H9 (cell line): ENCODE measurements around the gene JAML. TPM values are rescaled to one million over a fixed set of nuclear protein-coding genes. Genes with fewer than 3 reads are reported as not detected.
A peak's percentile ranks its signal among the peaks of the same experiment; 100 is the strongest.

Experiments
- DNase-seq: peaks from one replicate; pipeline ENCODE4 v3.0.0-alpha.2; 2017
- H2AFZ ChIP-seq: one replicate; pipeline ENCODE4 v1.6.1; 2013; ENCODE audit warnings: mild to moderate bottlenecking, low read length, control low read depth, moderate library complexity
- H2AK5ac ChIP-seq: 2 replicates; pipeline ENCODE4 v1.6.1; 2013; ENCODE audit warnings: low read length, control low read depth, mixed read lengths; ENCODE audit not compliant: insufficient read length
- H2BK120ac ChIP-seq: one replicate; pipeline ENCODE4 v1.6.1; 2013; ENCODE audit warnings: low read depth, mild to moderate bottlenecking, low read length, control low read depth, inconsistent platforms; ENCODE audit not compliant: poor library complexity, severe bottlenecking
- H2BK12ac ChIP-seq: 2 replicates; pipeline ENCODE4 v1.6.1; 2013; ENCODE audit warnings: low read length, control low read depth, mixed read lengths, low read depth; ENCODE audit not compliant: insufficient read length
- H2BK15ac ChIP-seq: 2 replicates; pipeline ENCODE4 v1.6.1; 2013; ENCODE audit warnings: low read depth, low read length, control low read depth
- H2BK20ac ChIP-seq: one replicate; pipeline ENCODE4 v1.6.1; 2013; ENCODE audit warnings: low read depth, mild to moderate bottlenecking, low read length, control low read depth, inconsistent platforms; ENCODE audit not compliant: poor library complexity, severe bottlenecking
- H2BK5ac ChIP-seq: 2 replicates; pipeline ENCODE4 v1.6.1; 2013; ENCODE audit warnings: low read length, control low read depth, mixed read lengths; ENCODE audit not compliant: insufficient read length
- H3K14ac ChIP-seq: 2 replicates; pipeline ENCODE4 v1.6.1; 2013; ENCODE audit warnings: low read length, control low read depth; ENCODE audit not compliant: insufficient read depth
- H3K18ac ChIP-seq: 2 replicates; pipeline ENCODE4 v1.6.1; 2013; ENCODE audit warnings: low read depth, mild to moderate bottlenecking, mixed read lengths, low read length, control low read depth; ENCODE audit not compliant: insufficient read length
- H3K23ac ChIP-seq: 2 replicates; pipeline ENCODE4 v1.6.1; 2013; ENCODE audit warnings: low read length, control low read depth, mixed read lengths, low read depth; ENCODE audit not compliant: insufficient read length
- H3K23me2 ChIP-seq: 2 replicates; pipeline ENCODE4 v1.6.1; 2013; ENCODE audit warnings: low read depth, mild to moderate bottlenecking, mixed read lengths, low read length, control low read depth; ENCODE audit not compliant: insufficient read length, poor library complexity, severe bottlenecking
- H3K27ac ChIP-seq: 2 replicates; pipeline ENCODE4 v1.5.1; 2013; ENCODE audit warnings: low read length, control low read depth, mixed read lengths, low read depth; ENCODE audit not compliant: insufficient read length
- H3K27me3 ChIP-seq: 2 replicates; pipeline ENCODE4 v1.6.1; 2013; ENCODE audit warnings: low read length, control low read depth, inconsistent platforms; ENCODE audit not compliant: insufficient read depth
- H3K4ac ChIP-seq: 2 replicates; pipeline ENCODE4 v1.6.1; 2013; ENCODE audit warnings: low read depth, mild to moderate bottlenecking, control low read depth, inconsistent platforms, low read length, moderate library complexity
- H3K4me1 ChIP-seq: 2 replicates; pipeline ENCODE4 v1.6.1; 2013; ENCODE audit warnings: low read length, control low read depth, inconsistent platforms; ENCODE audit not compliant: insufficient read depth
- H3K4me2 ChIP-seq: 2 replicates; pipeline ENCODE4 v1.6.1; 2013; ENCODE audit warnings: low read length, control low read depth, mixed read lengths; ENCODE audit not compliant: insufficient read length, insufficient read depth
- H3K56ac ChIP-seq: 2 replicates; pipeline ENCODE4 v1.6.1; 2013; ENCODE audit warnings: low read depth, mild to moderate bottlenecking, mixed read lengths, low read length, control low read depth; ENCODE audit not compliant: insufficient read length
- H3K79me1 ChIP-seq: 2 replicates; pipeline ENCODE4 v1.6.1; 2013; ENCODE audit warnings: low read depth, mild to moderate bottlenecking, moderate library complexity, low read length, control low read depth, inconsistent platforms; ENCODE audit not compliant: insufficient read depth, poor library complexity, severe bottlenecking
- H3K79me2 ChIP-seq: 2 replicates; pipeline ENCODE4 v1.6.1; 2013; ENCODE audit warnings: low read length, control low read depth, inconsistent platforms; ENCODE audit not compliant: insufficient read depth
- H3K9ac ChIP-seq: 2 replicates; pipeline ENCODE4 v1.6.1; 2013; ENCODE audit warnings: low read length, control low read depth, mixed read lengths; ENCODE audit not compliant: insufficient read length; ENCODE audit errors: extremely low read depth
- H3K9me3 ChIP-seq: one replicate; pipeline ENCODE4 v1.6.1; 2013; ENCODE audit warnings: low read depth, low read length, inconsistent platforms; ENCODE audit not compliant: control insufficient read depth
- H3T11ph ChIP-seq: one replicate; pipeline ENCODE4 v1.6.1; 2013; ENCODE audit warnings: mild to moderate bottlenecking, low read length, control low read depth, inconsistent platforms
- H4K20me1 ChIP-seq: one replicate; pipeline ENCODE4 v1.6.1; 2013; ENCODE audit not compliant: control insufficient read depth, insufficient read length, insufficient read depth
- H4K5ac ChIP-seq: 2 replicates; pipeline ENCODE4 v1.6.1; 2013; ENCODE audit warnings: low read depth, mild to moderate bottlenecking, mixed read lengths, low read length, control low read depth; ENCODE audit not compliant: insufficient read length
- H4K8ac ChIP-seq: replicated peaks from 2 replicates; pipeline ENCODE4 v1.6.1; 2013; ENCODE audit warnings: low read length, control low read depth, mixed read lengths, low read depth; ENCODE audit not compliant: insufficient read length
- H4K91ac ChIP-seq: 2 replicates; pipeline ENCODE4 v1.6.1; 2013; ENCODE audit warnings: low read depth, mild to moderate bottlenecking, moderate library complexity, mixed read lengths, low read length, control low read depth; ENCODE audit not compliant: insufficient read length
- H3K27ac Mint-ChIP-seq, 3 experiments: 2 replicates in 2 of 3; 3 replicates in 1 of 3; pipeline ENCODE4 v1.8.0; 2020 to 2021; ENCODE audit warnings: mixed read lengths in 3 of 3, mild to moderate bottlenecking in 1 of 3, moderate library complexity in 1 of 3
- H3K27me3 Mint-ChIP-seq: 2 replicates; pipeline ENCODE4 v1.8.0; 2021; ENCODE audit warnings: low read depth, mild to moderate bottlenecking, moderate library complexity, mixed read lengths
- H3K36me3 Mint-ChIP-seq, 3 experiments: 2 replicates in 2 of 3; 3 replicates in 1 of 3; pipeline ENCODE4 v1.8.0; 2020 to 2021; ENCODE audit warnings: low read depth in 3 of 3, mixed read lengths in 3 of 3; ENCODE audit not compliant: insufficient read depth in 1 of 3
- H3K4me1 Mint-ChIP-seq, 2 experiments: 2 replicates each; pipeline ENCODE4 v1.8.0; 2020; ENCODE audit warnings: mixed read lengths in 2 of 2
- H3K4me3 Mint-ChIP-seq, 2 experiments: 2 replicates in 1 of 2; 3 replicates in 1 of 2; pipeline ENCODE4 v1.8.0; 2020 to 2021; ENCODE audit warnings: mild to moderate bottlenecking in 2 of 2, mixed read lengths in 2 of 2, moderate library complexity in 1 of 2
- H3K9me3 Mint-ChIP-seq, 2 experiments: 2 replicates in 1 of 2; 3 replicates in 1 of 2; pipeline ENCODE4 v1.8.0; 2020; ENCODE audit warnings: mild to moderate bottlenecking in 2 of 2, mixed read lengths in 2 of 2, moderate library complexity in 1 of 2
- WGBS: extraction: QIAGEN DNeasy Blood & Tissue Kit; methylation state at CpG from one replicate; pipeline ENCODE4 v1.1.7; 2013; ENCODE audit warnings: missing lambda C conversion rate, low lambda C conversion rate, mixed read lengths; ENCODE audit not compliant: insufficient read length; ENCODE audit errors: extremely low coverage; 5-methylcytosine and 5-hydroxymethylcytosine counted together
- total RNA-seq: library from RNA; stranded (reverse); gene quantifications from 2 replicates; pipeline ENCODE4 v1.2.1, GENCODE V29; 2021
- TF ChIP-seq, protein P1 (sequence below): fragments of 200-600 bp; sonication (generic); conservative IDR thresholded peaks from 3 replicates; pipeline ENCODE4 v1.8.0; 2021; ENCODE audit warnings: antibody characterized with exemption, mild to moderate bottlenecking

The JAML gene
- total RNA-seq, 1 experiment from 2014 or later: 0.48 TPM

DNA sequence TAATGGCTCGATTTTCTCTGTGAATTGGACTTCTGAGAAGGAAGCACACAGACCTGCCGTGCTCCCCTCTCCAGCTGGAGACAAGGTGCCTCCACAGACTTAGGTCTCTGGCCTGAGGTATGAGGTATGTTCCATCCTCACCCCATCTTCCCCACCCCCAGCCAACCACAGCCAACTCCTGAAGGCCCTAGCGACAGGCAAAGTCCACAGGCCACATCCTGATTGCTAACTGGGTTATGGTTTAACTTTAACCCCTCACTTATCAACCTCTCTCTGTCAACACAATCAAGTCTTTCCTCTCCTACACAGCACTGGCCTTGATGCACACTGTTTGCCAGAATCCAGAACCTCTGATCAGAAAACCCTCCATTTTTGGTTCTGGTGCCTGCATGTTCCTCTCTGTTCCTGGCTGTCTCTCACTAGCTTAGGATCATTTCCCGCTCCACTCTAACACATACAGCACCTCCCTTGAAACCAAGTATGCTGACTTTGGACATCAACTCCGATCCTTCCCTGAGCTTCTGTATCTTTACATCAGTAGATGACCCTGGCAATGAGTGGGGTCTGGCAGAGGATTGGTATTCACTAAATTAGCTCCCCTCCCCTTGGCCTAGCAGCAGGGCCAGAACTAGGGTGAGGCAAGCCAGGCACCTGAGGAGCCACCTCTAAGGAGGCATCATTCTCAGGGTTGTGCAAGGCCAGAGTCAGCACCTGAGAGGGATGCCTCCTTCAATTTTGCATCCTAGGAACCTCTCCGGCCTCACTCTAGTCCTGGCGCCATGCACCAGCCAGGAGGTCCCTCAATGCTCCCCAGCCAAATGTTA, 22.0 kb downstream of the JAML start:
- Histone ChIP-seq H3K14ac (0 out of 2 replicates have a peak overlapping the region, but pooled peaks have one; percentile 15), H2BK15ac (no peak overlapping the region), H2BK120ac (no peak overlapping the region), H3K27ac (no peak overlapping the region), H3K23ac (no peak overlapping the region), H3T11ph (no peak overlapping the region), H4K91ac (no peak overlapping the region), H2AFZ (no peak overlapping the region), H4K8ac (no peak overlapping the region), H2BK12ac (no peak overlapping the region), H4K20me1 (no peaks in the 10 kb centered on the region), H3K9ac (no peak overlapping the region), H3K18ac (no peak overlapping the region), H3K79me1 (no peaks in the 10 kb centered on the region), H2BK20ac (no peak overlapping the region), H3K9me3 (no peaks in the 10 kb centered on the region), H3K79me2 (no peaks in the 10 kb centered on the region), H2AK5ac (no peak overlapping the region), H3K27me3 (no peaks in the 10 kb centered on the region), H3K23me2 (no peaks in the 10 kb centered on the region), H3K4me2 (no peak overlapping the region), H3K4ac (no peak overlapping the region), H2BK5ac (no peak overlapping the region), H3K56ac (no peak overlapping the region), H4K5ac (no peak overlapping the region), H3K4me1 (0 out of 2 replicates have a peak, but pooled peaks cover 2% of the 10 kb centered on the region)
- TF ChIP-seq, protein P1, sequence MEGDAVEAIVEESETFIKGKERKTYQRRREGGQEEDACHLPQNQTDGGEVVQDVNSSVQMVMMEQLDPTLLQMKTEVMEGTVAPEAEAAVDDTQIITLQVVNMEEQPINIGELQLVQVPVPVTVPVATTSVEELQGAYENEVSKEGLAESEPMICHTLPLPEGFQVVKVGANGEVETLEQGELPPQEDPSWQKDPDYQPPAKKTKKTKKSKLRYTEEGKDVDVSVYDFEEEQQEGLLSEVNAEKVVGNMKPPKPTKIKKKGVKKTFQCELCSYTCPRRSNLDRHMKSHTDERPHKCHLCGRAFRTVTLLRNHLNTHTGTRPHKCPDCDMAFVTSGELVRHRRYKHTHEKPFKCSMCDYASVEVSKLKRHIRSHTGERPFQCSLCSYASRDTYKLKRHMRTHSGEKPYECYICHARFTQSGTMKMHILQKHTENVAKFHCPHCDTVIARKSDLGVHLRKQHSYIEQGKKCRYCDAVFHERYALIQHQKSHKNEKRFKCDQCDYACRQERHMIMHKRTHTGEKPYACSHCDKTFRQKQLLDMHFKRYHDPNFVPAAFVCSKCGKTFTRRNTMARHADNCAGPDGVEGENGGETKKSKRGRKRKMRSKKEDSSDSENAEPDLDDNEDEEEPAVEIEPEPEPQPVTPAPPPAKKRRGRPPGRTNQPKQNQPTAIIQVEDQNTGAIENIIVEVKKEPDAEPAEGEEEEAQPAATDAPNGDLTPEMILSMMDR: no peak
- Mint-ChIP-seq H3K36me3 (no peaks in the 10 kb centered on the region), H3K27me3 (peaks cover 6% of the 10 kb centered on the region), H3K4me1 (peaks cover 17 to 18% of the 10 kb centered on the region in 2 experiments), H3K9me3 (no peaks in the 10 kb centered on the region), H3K27ac (no peak overlapping the region), H3K4me3 (no peak overlapping the region)
- WGBS: no CpG with 5 or more reads among the region's 7 CpGs
- no peak for DNase-seq
